ENCODE data around the gene PYGO2. TPM values are rescaled to one million over a fixed set of nuclear protein-coding genes. Genes with fewer than 3 reads are reported as not detected.

The PYGO2 gene
- polyA plus RNA-seq, 2 donors = 14.3 to 15.8 TPM

- no peaks in the 10 kb centered on the region for H3K27me3 ChIP-seq (ENCODE audit: control insufficient read depth in 1 of 2, insufficient read depth in 2 of 2, low read length in 2 of 2)
- peak overlapping the region; percentile 34 to 68 for H3K4me3 ChIP-seq (ENCODE audit: low read depth in 1 of 2, low read length in 2 of 2)
- H3K4me1 ChIP-seq (ENCODE audit: control insufficient read depth in 2 of 2, insufficient read depth in 2 of 2, low read length in 1 of 2) = peaks cover 8 to 14% of the 10 kb centered on the region in 2 donors
- 8 to 13% methylated on average over 6 of the region's 6 CpGs for WGBS, 2 donors
- peak overlapping the region; percentile 46 to 91 for H3K27ac ChIP-seq (ENCODE audit: low read depth in 2 of 2, low read length in 1 of 2)
- H3K36me3 ChIP-seq (ENCODE audit: control insufficient read depth in 2 of 2, insufficient read depth in 2 of 2, low read length in 1 of 2) = peaks cover 3 to 14% of the 10 kb centered on the region in 2 donors
- H3K9me3 ChIP-seq (ENCODE audit: control insufficient read depth in 2 of 2, insufficient read depth in 1 of 2, low read depth in 1 of 2, low read length in 1 of 2) = no peaks in the 10 kb centered on the region
Observed at GRCh38 chr1:154956544-154956941, 5.0 kb downstream of the PYGO2 start.

GRCh38 chr1:154955718-154956543 is 5.7 kb downstream of the PYGO2 start, which contains the start of gene PBXIP1:
Gene PBXIP1 (minus strand): TSS chr1:154956099. CDS start chr1:154953721, 2,378 bp downstream.
- Histone ChIP-seq H3K27me3 (ENCODE audit: control insufficient read depth in 1 of 2, insufficient read depth in 2 of 2, low read length in 2 of 2) (no peaks in the 10 kb centered on the region), H3K27ac (ENCODE audit: low read depth in 2 of 2, low read length in 1 of 2) (peak within 1 kb of the TSS; percentile 76 to 91), H3K9me3 (ENCODE audit: control insufficient read depth in 2 of 2, insufficient read depth in 1 of 2, low read depth in 1 of 2, low read length in 1 of 2) (no peaks in the 10 kb centered on the region), H3K36me3 (ENCODE audit: control insufficient read depth in 2 of 2, insufficient read depth in 2 of 2, low read length in 1 of 2) (peaks cover 3 to 17% of the 10 kb centered on the region in 2 donors), H3K4me1 (ENCODE audit: control insufficient read depth in 2 of 2, insufficient read depth in 2 of 2, low read length in 1 of 2) (peaks cover 8 to 14% of the 10 kb centered on the region in 2 donors), H3K4me3 (ENCODE audit: low read depth in 1 of 2, low read length in 2 of 2) (peak within 1 kb of the TSS; percentile 42 to 68)
- 0 to 1% methylated on average over 18 of the region's 18 CpGs for WGBS, 2 donors

GRCh38 chr1:154955039-154955717 is 6.4 kb downstream of the PYGO2 start:
- Histone ChIP-seq H3K4me3 (ENCODE audit: low read depth in 1 of 2, low read length in 2 of 2) (peak overlapping the region; percentile 42 to 68), H3K4me1 (ENCODE audit: control insufficient read depth in 2 of 2, insufficient read depth in 2 of 2, low read length in 1 of 2) (peaks cover 8 to 14% of the 10 kb centered on the region in 2 donors), H3K27me3 (ENCODE audit: control insufficient read depth in 1 of 2, insufficient read depth in 2 of 2, low read length in 2 of 2) (no peaks in the 10 kb centered on the region), H3K9me3 (ENCODE audit: control insufficient read depth in 2 of 2, insufficient read depth in 1 of 2, low read depth in 1 of 2, low read length in 1 of 2) (no peaks in the 10 kb centered on the region), H3K36me3 (ENCODE audit: control insufficient read depth in 2 of 2, insufficient read depth in 2 of 2, low read length in 1 of 2) (peaks cover 3 to 25% of the 10 kb centered on the region in 2 donors), H3K27ac (ENCODE audit: low read depth in 2 of 2, low read length in 1 of 2) (peak overlapping the region; percentile 76 to 91)
- WGBS, 2 donors = 12 to 19% methylated on average over 4 of the region's 4 CpGs

- Histone ChIP-seq H3K27ac (ENCODE audit: low read depth in 2 of 2, low read length in 1 of 2) (peak overlapping the region in 1 of 2 donors; percentile 91), H3K4me1 (ENCODE audit: control insufficient read depth in 2 of 2, insufficient read depth in 2 of 2, low read length in 1 of 2) (peaks cover 8 to 14% of the 10 kb centered on the region in 2 donors), H3K36me3 (ENCODE audit: control insufficient read depth in 2 of 2, insufficient read depth in 2 of 2, low read length in 1 of 2) (peaks cover 3 to 22% of the 10 kb centered on the region in 2 donors), H3K27me3 (ENCODE audit: control insufficient read depth in 1 of 2, insufficient read depth in 2 of 2, low read length in 2 of 2) (no peaks in the 10 kb centered on the region), H3K9me3 (ENCODE audit: control insufficient read depth in 2 of 2, insufficient read depth in 1 of 2, low read depth in 1 of 2, low read length in 1 of 2) (no peaks in the 10 kb centered on the region), H3K4me3 (ENCODE audit: low read depth in 1 of 2, low read length in 2 of 2) (peak overlapping the region in 1 of 2 donors; percentile 68)
- WGBS, 2 donors = 53 to 71% methylated on average over 3 of the region's 3 CpGs
Observed at GRCh38 chr1:154954541-154954940, 7.0 kb downstream of the PYGO2 start.

GRCh38 chr1:154953611-154954038 is 8.0 kb downstream of the PYGO2 start:
- Histone ChIP-seq H3K27me3 (ENCODE audit: control insufficient read depth in 1 of 2, insufficient read depth in 2 of 2, low read length in 2 of 2) (no peaks in the 10 kb centered on the region), H3K27ac (ENCODE audit: low read depth in 2 of 2, low read length in 1 of 2) (no peak overlapping the region), H3K4me3 (ENCODE audit: low read depth in 1 of 2, low read length in 2 of 2) (no peak overlapping the region), H3K9me3 (ENCODE audit: control insufficient read depth in 2 of 2, insufficient read depth in 1 of 2, low read depth in 1 of 2, low read length in 1 of 2) (no peaks in the 10 kb centered on the region), H3K36me3 (ENCODE audit: control insufficient read depth in 2 of 2, insufficient read depth in 2 of 2, low read length in 1 of 2) (peaks cover 0 to 13% of the 10 kb centered on the region in 2 donors), H3K4me1 (ENCODE audit: control insufficient read depth in 2 of 2, insufficient read depth in 2 of 2, low read length in 1 of 2) (peaks cover 8 to 14% of the 10 kb centered on the region in 2 donors)
- WGBS, 2 donors = 61 to 69% methylated on average over 2 of the region's 2 CpGs

GRCh38 chr1:154952664-154953063 is 8.9 kb downstream of the PYGO2 start:
- Histone ChIP-seq H3K36me3 (ENCODE audit: control insufficient read depth in 2 of 2, insufficient read depth in 2 of 2, low read length in 1 of 2) (peaks cover 0 to 19% of the 10 kb centered on the region in 2 donors), H3K4me1 (ENCODE audit: control insufficient read depth in 2 of 2, insufficient read depth in 2 of 2, low read length in 1 of 2) (peaks cover 8 to 14% of the 10 kb centered on the region in 2 donors), H3K27ac (ENCODE audit: low read depth in 2 of 2, low read length in 1 of 2) (peak overlapping the region in 1 of 2 donors; percentile 23), H3K9me3 (ENCODE audit: control insufficient read depth in 2 of 2, insufficient read depth in 1 of 2, low read depth in 1 of 2, low read length in 1 of 2) (no peaks in the 10 kb centered on the region), H3K27me3 (ENCODE audit: control insufficient read depth in 1 of 2, insufficient read depth in 2 of 2, low read length in 2 of 2) (no peaks in the 10 kb centered on the region), H3K4me3 (ENCODE audit: low read depth in 1 of 2, low read length in 2 of 2) (no peak overlapping the region)
- 77 to 80% methylated on average over 6 of the region's 6 CpGs for WGBS, 2 donors

GRCh38 chr1:154951901-154952657 is 9.5 kb downstream of the PYGO2 start:
- peaks cover 5 to 10% of the 10 kb centered on the region in 2 donors for H3K4me1 ChIP-seq (ENCODE audit: control insufficient read depth in 2 of 2, insufficient read depth in 2 of 2, low read length in 1 of 2)
- no peaks in the 10 kb centered on the region for H3K27me3 ChIP-seq (ENCODE audit: control insufficient read depth in 1 of 2, insufficient read depth in 2 of 2, low read length in 2 of 2)
- H3K9me3 ChIP-seq (ENCODE audit: control insufficient read depth in 2 of 2, insufficient read depth in 1 of 2, low read depth in 1 of 2, low read length in 1 of 2) = no peaks in the 10 kb centered on the region
- H3K27ac ChIP-seq (ENCODE audit: low read depth in 2 of 2, low read length in 1 of 2) = peak overlapping the region in 1 of 2 donors; percentile 23
- H3K4me3 ChIP-seq (ENCODE audit: low read depth in 1 of 2, low read length in 2 of 2) = no peak overlapping the region
- peaks cover 4 to 24% of the 10 kb centered on the region in 2 donors for H3K36me3 ChIP-seq (ENCODE audit: control insufficient read depth in 2 of 2, insufficient read depth in 2 of 2, low read length in 1 of 2)
- WGBS, 2 donors = 64 to 71% methylated on average over 15 of the region's 15 CpGs

GRCh38 chr1:154948079-154948478 is 13.5 kb downstream of the PYGO2 start:
- H3K9me3 ChIP-seq (ENCODE audit: control insufficient read depth in 2 of 2, insufficient read depth in 1 of 2, low read depth in 1 of 2, low read length in 1 of 2) = no peaks in the 10 kb centered on the region
- H3K4me3 ChIP-seq (ENCODE audit: low read depth in 1 of 2, low read length in 2 of 2) = no peak overlapping the region
- H3K27me3 ChIP-seq (ENCODE audit: control insufficient read depth in 1 of 2, insufficient read depth in 2 of 2, low read length in 2 of 2) = no peaks in the 10 kb centered on the region
- 92 to 94% methylated on average over 11 of the region's 11 CpGs for WGBS, 2 donors
- no peak overlapping the region for H3K27ac ChIP-seq (ENCODE audit: low read depth in 2 of 2, low read length in 1 of 2)
- peaks cover 4 to 36% of the 10 kb centered on the region in 2 donors for H3K36me3 ChIP-seq (ENCODE audit: control insufficient read depth in 2 of 2, insufficient read depth in 2 of 2, low read length in 1 of 2)
- H3K4me1 ChIP-seq (ENCODE audit: control insufficient read depth in 2 of 2, insufficient read depth in 2 of 2, low read length in 1 of 2) = peaks cover 0 to 2% of the 10 kb centered on the region in 2 donors

Data from esophagus (tissue), 2 donors.